Sigmoid colon (tissue), 4 donors: Measurements from ENCODE around the gene LHFPL6.

Experiments used
- EP300 ChIP-seq, 4 donors: sonication (generic); formaldehyde crosslinking; IDR thresholded peaks; one replicate each; pipeline ENCODE4 v1.6.1; 2017; ENCODE audit warnings: antibody characterized with exemption in 4 of 4
- POLR2A ChIP-seq, 2 donors: fragments of 450-650 bp; IDR thresholded peaks; one replicate each; pipeline ENCODE4 v1.6.1; 2016; ENCODE audit warnings: antibody characterized with exemption in 2 of 2, mild to moderate bottlenecking in 2 of 2, moderate library complexity in 2 of 2
- TF ChIP-seq, protein P1 (sequence below), 4 experiments: fragments of 450-650 bp in 3 of 4; fragments of 200-600 bp in 1 of 4; IDR thresholded peaks; one replicate each; pipeline ENCODE4 v1.5.1; 2016 to 2019; ENCODE audit warnings: antibody characterized with exemption in 4 of 4, mild to moderate bottlenecking in 3 of 4, moderate library complexity in 2 of 4

- TF ChIP-seq EP300 (IDR thresholded peaks at IDR 0.05), result no peak
- TF ChIP-seq, protein P1, sequence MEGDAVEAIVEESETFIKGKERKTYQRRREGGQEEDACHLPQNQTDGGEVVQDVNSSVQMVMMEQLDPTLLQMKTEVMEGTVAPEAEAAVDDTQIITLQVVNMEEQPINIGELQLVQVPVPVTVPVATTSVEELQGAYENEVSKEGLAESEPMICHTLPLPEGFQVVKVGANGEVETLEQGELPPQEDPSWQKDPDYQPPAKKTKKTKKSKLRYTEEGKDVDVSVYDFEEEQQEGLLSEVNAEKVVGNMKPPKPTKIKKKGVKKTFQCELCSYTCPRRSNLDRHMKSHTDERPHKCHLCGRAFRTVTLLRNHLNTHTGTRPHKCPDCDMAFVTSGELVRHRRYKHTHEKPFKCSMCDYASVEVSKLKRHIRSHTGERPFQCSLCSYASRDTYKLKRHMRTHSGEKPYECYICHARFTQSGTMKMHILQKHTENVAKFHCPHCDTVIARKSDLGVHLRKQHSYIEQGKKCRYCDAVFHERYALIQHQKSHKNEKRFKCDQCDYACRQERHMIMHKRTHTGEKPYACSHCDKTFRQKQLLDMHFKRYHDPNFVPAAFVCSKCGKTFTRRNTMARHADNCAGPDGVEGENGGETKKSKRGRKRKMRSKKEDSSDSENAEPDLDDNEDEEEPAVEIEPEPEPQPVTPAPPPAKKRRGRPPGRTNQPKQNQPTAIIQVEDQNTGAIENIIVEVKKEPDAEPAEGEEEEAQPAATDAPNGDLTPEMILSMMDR (IDR thresholded peaks at IDR 0.05), result no peak
- TF ChIP-seq POLR2A (IDR thresholded peaks at IDR 0.05), result no peak
Observed at GRCh38 chr13:39512687-39513086, 90.3 kb downstream of the LHFPL6 start.
